Gastrocnemius medialis (tissue), 4 donors: ENCODE results near the gene ATAT1.

Experiments used
- POLR2A ChIP-seq, 2 donors: fragments of 450-650 bp; IDR thresholded peaks; one replicate each; pipeline ENCODE4 v1.6.1; 2017; ENCODE audit warnings: antibody characterized with exemption in 2 of 2, mild to moderate bottlenecking in 2 of 2, moderate library complexity in 2 of 2
- TF ChIP-seq, protein P1 (sequence below), 5 experiments: fragments of 450-650 bp in 3 of 5; fragments of 200-600 bp in 2 of 5; sonication (generic) in 2 of 5; IDR thresholded peaks in 4 of 5; conservative IDR thresholded peaks in 1 of 5; 1 replicate in 4 of 5; 2 replicates in 1 of 5; pipeline ENCODE4 v1.5.1; 2016 to 2019; ENCODE audit warnings: antibody characterized with exemption in 5 of 5, mild to moderate bottlenecking in 3 of 5, moderate library complexity in 3 of 5

DNA sequence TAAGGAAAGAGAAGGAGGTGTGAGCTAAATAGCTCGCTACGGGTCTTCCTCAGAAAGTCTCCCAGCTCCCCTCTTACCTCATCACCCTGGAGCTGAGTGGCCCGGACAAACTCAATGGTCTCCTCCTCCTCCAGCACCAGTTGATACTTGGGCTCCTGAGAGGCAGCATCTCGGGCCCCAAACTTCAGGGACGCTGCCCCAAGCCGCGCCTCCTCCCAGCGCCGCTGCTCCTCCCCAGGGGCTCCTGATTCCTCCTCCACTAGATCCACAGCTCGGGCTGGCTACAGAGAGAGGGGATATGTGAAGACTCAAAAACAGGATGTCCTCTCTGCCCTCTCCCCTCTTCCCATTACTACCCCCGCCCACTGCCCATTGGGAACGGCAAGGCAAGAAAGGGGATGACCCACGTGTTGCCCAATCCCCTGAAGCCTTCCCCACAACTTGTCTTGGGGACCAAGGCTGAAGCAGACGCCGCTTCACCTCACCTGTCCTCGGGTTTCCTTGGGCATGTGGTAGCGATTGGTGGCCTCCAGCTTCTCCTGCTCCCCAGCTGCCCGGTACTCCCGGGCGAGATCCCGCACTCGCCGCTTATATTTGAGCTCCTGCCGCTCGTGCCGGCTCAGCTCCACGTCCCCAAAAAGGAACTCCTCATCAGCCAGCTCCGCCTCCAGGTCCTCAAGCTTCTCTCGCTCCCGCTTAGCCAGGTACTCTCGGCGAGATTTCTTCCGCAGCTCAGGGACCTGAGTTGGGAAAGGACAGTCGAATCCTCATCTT is 38.5 kb downstream of the ATAT1 start:
- TF ChIP-seq, protein P1, sequence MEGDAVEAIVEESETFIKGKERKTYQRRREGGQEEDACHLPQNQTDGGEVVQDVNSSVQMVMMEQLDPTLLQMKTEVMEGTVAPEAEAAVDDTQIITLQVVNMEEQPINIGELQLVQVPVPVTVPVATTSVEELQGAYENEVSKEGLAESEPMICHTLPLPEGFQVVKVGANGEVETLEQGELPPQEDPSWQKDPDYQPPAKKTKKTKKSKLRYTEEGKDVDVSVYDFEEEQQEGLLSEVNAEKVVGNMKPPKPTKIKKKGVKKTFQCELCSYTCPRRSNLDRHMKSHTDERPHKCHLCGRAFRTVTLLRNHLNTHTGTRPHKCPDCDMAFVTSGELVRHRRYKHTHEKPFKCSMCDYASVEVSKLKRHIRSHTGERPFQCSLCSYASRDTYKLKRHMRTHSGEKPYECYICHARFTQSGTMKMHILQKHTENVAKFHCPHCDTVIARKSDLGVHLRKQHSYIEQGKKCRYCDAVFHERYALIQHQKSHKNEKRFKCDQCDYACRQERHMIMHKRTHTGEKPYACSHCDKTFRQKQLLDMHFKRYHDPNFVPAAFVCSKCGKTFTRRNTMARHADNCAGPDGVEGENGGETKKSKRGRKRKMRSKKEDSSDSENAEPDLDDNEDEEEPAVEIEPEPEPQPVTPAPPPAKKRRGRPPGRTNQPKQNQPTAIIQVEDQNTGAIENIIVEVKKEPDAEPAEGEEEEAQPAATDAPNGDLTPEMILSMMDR (IDR thresholded peaks at IDR 0.05 in 4 of 5, conservative IDR thresholded peaks at IDR 0.05 in 1 of 5): no peak
- TF ChIP-seq POLR2A (IDR thresholded peaks at IDR 0.05): no peak
